Panc1 (cell line): ENCODE data around the gene STOX2. TPM values are rescaled to one million over a fixed set of nuclear protein-coding genes. Genes with fewer than 3 reads are reported as not detected.

Experiments used
- ATAC-seq: fragments of 200-7000 bp; cut with Tn5 transposase; 2 replicates; pipeline ENCODE4 v1.9.1; 2020; ENCODE audit warnings: mild to moderate bottlenecking, moderate library complexity
- BruUV-seq: library from RNA; stranded (reverse); fragments of 400-500 nt; replicated peaks from 2 replicates; lab custom pipeline; 2021; lab: Mats Ljungman, UMichigan
- CTCF ChIA-PET: fragments of 300-600 bp; sonication (Branson Sonifier 250); formaldehyde crosslinking; loops from one replicate; lab custom pipeline; 2022; ENCODE audit warnings: antibody characterized with exemption; lab: Charles Lee
- POLR2A ChIA-PET: fragments of 300-600 bp; sonication (Branson Sonifier 250); formaldehyde crosslinking; loops from one replicate; lab custom pipeline; 2022; ENCODE audit warnings: antibody characterized with exemption; lab: Charles Lee
- DNase-seq: peaks from one replicate; pipeline ENCODE4 v3.0.0-alpha.2; 2010; ENCODE audit warnings: low read depth, low spot score
- H3K27ac ChIP-seq: 2 replicates; pipeline ENCODE4 v1.5.1; 2011; ENCODE audit warnings: mild to moderate bottlenecking, low read length, inconsistent platforms
- H3K27me3 ChIP-seq: fragments of 200-500 bp; sonication (Bioruptor generic); 2 replicates; pipeline ENCODE4 v1.6.0; 2014; ENCODE audit warnings: low read length, inconsistent platforms; ENCODE audit not compliant: control insufficient read depth, insufficient read depth
- H3K36me3 ChIP-seq: fragments of 200-500 bp; sonication (Bioruptor generic); 2 replicates; pipeline ENCODE4 v1.5.1; 2014; ENCODE audit warnings: inconsistent platforms, mild to moderate bottlenecking, low read length, moderate library complexity; ENCODE audit not compliant: control insufficient read depth, insufficient read depth
- H3K4me1 ChIP-seq: 2 replicates; pipeline ENCODE4 v1.5.1; 2011; ENCODE audit warnings: inconsistent platforms, mild to moderate bottlenecking, low read length, moderate library complexity; ENCODE audit not compliant: control insufficient read depth, insufficient read depth
- H3K4me3 ChIP-seq, 2 experiments: 2 replicates each; pipeline ENCODE4 v1.5.1; 2011 to 2012; ENCODE audit warnings: low read depth in 2 of 2, low read length in 2 of 2, mild to moderate bottlenecking in 2 of 2, inconsistent platforms in 1 of 2, moderate library complexity in 1 of 2
- H3K9me3 ChIP-seq: fragments of 200-500 bp; sonication (Bioruptor generic); 2 replicates; pipeline ENCODE4 v1.5.1; 2014; ENCODE audit warnings: low read depth, mild to moderate bottlenecking, inconsistent platforms, low read length, moderate library complexity; ENCODE audit not compliant: control insufficient read depth, insufficient read depth
- POLR2AphosphoS5 ChIP-seq: IDR thresholded peaks from 2 replicates; pipeline ENCODE4 v1.6.1; 2012; ENCODE audit warnings: mild to moderate bottlenecking, low read depth, low read length, moderate library complexity
- SIN3A ChIP-seq: IDR thresholded peaks from 2 replicates; pipeline ENCODE4 v1.6.1; 2012; ENCODE audit warnings: low read depth, mild to moderate bottlenecking, low read length, moderate library complexity, borderline replicate concordance; ENCODE audit not compliant: insufficient read depth
- TCF7L2 ChIP-seq: IDR thresholded peaks from 2 replicates; pipeline ENCODE4 v1.6.1; 2011; ENCODE audit warnings: mild to moderate bottlenecking, low read depth, low read length, inconsistent platforms
- in situ Hi-C: cut with HindIII; loops from 2 replicates; pipeline ENCODE4 v1.10.0; 2016; ENCODE audit warnings: low sequenced_read_pairs, low pct_unique_long_range_greater_than_20kb
- intact Hi-C: fragments of 100-400 bp; cut with micrococcal nuclease; formaldehyde crosslinking; loops from one replicate; pipeline ENCODE4 v1.10.0; 2022; ENCODE audit not compliant: unreplicated experiment
- total RNA-seq: library from RNA; stranded (reverse); gene quantifications from one replicate; pipeline ENCODE4 v1.2.1, GENCODE V29; 2021; ENCODE audit not compliant: unreplicated experiment
- TF ChIP-seq, protein P1 (sequence below): fragments of 450-650 bp; IDR thresholded peaks from 2 replicates; pipeline ENCODE4 v1.5.1; 2017; ENCODE audit warnings: mild to moderate bottlenecking
- TF ChIP-seq, protein P2 (sequence below), 2 experiments: IDR thresholded peaks; 2 replicates each; pipeline ENCODE4 v1.6.1; 2011 to 2012; ENCODE audit warnings: low read depth in 2 of 2, control low read depth in 1 of 2, low read length in 1 of 2, mild to moderate bottlenecking in 1 of 2, moderate library complexity in 1 of 2; ENCODE audit not compliant: insufficient read depth in 1 of 2

The STOX2 gene
- total RNA-seq, 1 experiment from 2014 or later, result 10.6 TPM

DNA sequence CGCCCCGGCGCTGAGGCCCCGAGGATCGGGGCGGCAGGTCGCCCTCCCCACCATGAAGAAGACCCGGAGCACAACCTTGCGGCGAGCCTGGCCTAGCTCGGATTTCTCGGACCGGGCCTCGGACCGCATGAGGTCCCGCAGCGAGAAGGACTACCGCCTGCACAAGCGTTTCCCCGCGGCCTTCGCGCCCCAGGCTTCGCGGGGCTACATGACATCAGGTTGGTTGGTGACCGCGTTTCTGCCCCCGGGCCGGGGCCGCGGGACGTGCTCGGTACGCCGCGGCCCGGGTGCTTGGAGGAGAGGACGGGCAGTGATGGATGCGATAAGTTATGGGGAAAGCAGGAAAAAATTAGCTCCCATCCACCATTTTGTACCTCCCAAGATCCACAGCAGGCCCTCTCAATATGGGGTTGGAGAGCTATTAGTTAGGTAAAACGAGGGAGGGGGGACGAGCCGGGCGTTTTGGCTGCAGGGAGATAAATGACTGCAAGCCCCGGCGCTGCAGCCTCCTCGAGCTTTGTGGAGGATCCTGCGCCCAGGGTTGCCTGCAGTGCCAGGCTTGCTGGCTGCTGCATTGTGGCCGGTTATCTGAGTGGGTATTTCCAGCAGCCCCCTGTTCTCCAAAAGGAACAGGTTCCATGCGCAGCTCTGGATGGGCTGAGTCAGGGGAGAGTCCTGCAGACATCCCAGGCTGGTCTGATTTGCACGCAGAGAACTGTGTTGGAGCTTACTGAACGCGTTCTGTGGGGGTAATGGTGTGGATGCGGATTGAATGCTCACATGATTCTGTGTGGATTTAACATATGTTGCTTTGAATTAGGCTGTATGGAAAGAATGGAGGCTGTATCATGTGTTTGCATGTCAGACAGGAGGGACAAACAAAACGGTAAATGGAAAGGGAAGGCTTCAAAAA is 1.9 kb downstream of the STOX2 start:
- in situ Hi-C loops, result no loop called here

DNA sequence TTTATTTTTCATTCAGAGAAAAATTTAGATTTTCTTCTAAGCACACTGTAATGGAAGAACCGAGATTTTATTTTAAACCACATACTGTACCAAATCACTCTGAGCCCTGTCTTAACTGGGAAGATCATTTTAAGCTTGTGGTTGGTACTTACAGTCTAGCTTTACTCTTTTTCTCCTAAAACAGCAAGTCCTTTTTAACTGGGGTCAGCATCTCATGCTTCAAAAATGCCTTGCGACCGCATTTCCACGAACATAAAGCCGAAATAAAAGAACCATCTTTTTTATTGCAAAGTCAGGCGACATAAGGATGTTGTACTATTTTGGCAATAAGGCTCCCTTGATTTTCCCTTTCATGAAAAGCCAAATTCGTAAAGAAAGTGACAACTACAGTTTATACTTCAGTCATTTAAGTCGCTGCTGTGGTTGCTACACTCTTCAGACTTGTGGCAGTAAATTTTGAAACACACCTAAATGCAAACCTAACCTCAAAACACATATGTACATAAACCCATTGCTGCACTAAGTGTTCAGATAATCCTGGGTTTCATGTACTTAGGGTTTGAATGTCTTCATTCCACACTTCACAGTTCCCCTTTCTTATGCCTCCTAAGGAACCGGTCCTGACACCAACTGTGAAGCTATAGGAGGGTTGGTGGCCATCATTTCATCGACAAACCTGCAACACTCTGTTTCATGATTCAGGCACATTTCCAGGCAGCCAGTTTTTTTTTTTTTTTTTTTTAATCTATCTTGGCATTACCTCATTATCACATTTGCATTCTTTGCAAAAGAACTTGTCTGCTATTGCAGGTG is 3.0 kb downstream of the STOX2 start:
- no peak for DNase-seq
- ATAC-seq, result no peak
- H3K36me3 ChIP-seq, result no peaks in the 10 kb centered on the region
- ChIA-PET CTCF (no interaction called here), POLR2A (no interaction called here)
- H3K4me1 ChIP-seq, result peaks cover 4% of the 10 kb centered on the region; the same call in 1 of the 2 replicates
- no peak overlapping the region for H3K27ac ChIP-seq
- TF ChIP-seq POLR2AphosphoS5, result no peak
- TF ChIP-seq, protein P1, sequence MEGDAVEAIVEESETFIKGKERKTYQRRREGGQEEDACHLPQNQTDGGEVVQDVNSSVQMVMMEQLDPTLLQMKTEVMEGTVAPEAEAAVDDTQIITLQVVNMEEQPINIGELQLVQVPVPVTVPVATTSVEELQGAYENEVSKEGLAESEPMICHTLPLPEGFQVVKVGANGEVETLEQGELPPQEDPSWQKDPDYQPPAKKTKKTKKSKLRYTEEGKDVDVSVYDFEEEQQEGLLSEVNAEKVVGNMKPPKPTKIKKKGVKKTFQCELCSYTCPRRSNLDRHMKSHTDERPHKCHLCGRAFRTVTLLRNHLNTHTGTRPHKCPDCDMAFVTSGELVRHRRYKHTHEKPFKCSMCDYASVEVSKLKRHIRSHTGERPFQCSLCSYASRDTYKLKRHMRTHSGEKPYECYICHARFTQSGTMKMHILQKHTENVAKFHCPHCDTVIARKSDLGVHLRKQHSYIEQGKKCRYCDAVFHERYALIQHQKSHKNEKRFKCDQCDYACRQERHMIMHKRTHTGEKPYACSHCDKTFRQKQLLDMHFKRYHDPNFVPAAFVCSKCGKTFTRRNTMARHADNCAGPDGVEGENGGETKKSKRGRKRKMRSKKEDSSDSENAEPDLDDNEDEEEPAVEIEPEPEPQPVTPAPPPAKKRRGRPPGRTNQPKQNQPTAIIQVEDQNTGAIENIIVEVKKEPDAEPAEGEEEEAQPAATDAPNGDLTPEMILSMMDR, result no peak
- no peak for TF ChIP-seq TCF7L2
- H3K27me3 ChIP-seq, result no peaks in the 10 kb centered on the region
- intact Hi-C loops, result no loop called here
- in situ Hi-C loops, result no loop called here
- no peak overlapping the region for H3K4me3 ChIP-seq
- no TSS peak for BruUV-seq
- H3K9me3 ChIP-seq, result no peaks in the 10 kb centered on the region

More for the DNA sequence above, 1.9 kb downstream of the STOX2 start:
- Histone ChIP-seq H3K4me1 (peaks cover 4% of the 10 kb centered on the region; the same call in 1 of the 2 replicates), H3K27me3 (no peaks in the 10 kb centered on the region), H3K27ac (no peak overlapping the region), H3K4me3 (peak overlapping the region in 1 of 2 experiments; percentile 7; a peak in 1 of 4 replicates), H3K36me3 (no peaks in the 10 kb centered on the region), H3K9me3 (no peaks in the 10 kb centered on the region)
- intact Hi-C loops, result no loop called here
- ChIA-PET POLR2A (no interaction called here), CTCF (no interaction called here)
- DNase-seq (no peak), ATAC-seq (no peak)
- TF ChIP-seq, protein P2, sequence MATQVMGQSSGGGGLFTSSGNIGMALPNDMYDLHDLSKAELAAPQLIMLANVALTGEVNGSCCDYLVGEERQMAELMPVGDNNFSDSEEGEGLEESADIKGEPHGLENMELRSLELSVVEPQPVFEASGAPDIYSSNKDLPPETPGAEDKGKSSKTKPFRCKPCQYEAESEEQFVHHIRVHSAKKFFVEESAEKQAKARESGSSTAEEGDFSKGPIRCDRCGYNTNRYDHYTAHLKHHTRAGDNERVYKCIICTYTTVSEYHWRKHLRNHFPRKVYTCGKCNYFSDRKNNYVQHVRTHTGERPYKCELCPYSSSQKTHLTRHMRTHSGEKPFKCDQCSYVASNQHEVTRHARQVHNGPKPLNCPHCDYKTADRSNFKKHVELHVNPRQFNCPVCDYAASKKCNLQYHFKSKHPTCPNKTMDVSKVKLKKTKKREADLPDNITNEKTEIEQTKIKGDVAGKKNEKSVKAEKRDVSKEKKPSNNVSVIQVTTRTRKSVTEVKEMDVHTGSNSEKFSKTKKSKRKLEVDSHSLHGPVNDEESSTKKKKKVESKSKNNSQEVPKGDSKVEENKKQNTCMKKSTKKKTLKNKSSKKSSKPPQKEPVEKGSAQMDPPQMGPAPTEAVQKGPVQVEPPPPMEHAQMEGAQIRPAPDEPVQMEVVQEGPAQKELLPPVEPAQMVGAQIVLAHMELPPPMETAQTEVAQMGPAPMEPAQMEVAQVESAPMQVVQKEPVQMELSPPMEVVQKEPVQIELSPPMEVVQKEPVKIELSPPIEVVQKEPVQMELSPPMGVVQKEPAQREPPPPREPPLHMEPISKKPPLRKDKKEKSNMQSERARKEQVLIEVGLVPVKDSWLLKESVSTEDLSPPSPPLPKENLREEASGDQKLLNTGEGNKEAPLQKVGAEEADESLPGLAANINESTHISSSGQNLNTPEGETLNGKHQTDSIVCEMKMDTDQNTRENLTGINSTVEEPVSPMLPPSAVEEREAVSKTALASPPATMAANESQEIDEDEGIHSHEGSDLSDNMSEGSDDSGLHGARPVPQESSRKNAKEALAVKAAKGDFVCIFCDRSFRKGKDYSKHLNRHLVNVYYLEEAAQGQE (IDR thresholded peaks at IDR 0.05; ENCODE audit: insufficient read depth in 1 of 2, low read depth in 2 of 2, low read length in 1 of 2), result no peak
- TF ChIP-seq, protein P1, result no peak
- TF ChIP-seq POLR2AphosphoS5 (no peak), SIN3A (no peak), TCF7L2 (no peak)
- no TSS peak for BruUV-seq
